AG04450 (cell line): Measurements from ENCODE around the gene UBE2R2. TPM values are rescaled to one million over a fixed set of nuclear protein-coding genes. Genes with fewer than 3 reads are reported as not detected.
A peak's percentile ranks its signal among the peaks of the same experiment; 100 is the strongest.

Source experiments
- CTCF ChIA-PET: fragments of 300-600, 350-600 bp; formaldehyde crosslinking; extraction: SDS; loops from one replicate; lab custom pipeline; 2022; ENCODE audit warnings: antibody characterized with exemption, inconsistent platforms; lab: Charles Lee
- POLR2A ChIA-PET: fragments of 350-600 bp; formaldehyde crosslinking; extraction: SDS; loops from one replicate; lab custom pipeline; 2021; ENCODE audit warnings: antibody characterized with exemption, inconsistent platforms; lab: Yijun Ruan, JAX
- DNase-seq: peaks from one replicate; pipeline ENCODE4 v3.0.0-alpha.2; 2011; ENCODE audit warnings: low read depth, low spot score
- H3K27ac ChIP-seq: one replicate; pipeline ENCODE4 v1.5.1; 2012; ENCODE audit warnings: low read depth, low read length, control low read depth
- H3K27me3 ChIP-seq: one replicate; pipeline ENCODE4 v1.6.0; 2012; ENCODE audit warnings: low read length; ENCODE audit not compliant: control insufficient read depth, insufficient read depth
- H3K4me3 ChIP-seq: 2 replicates; pipeline ENCODE4 v1.5.1; 2011; ENCODE audit warnings: mild to moderate bottlenecking, low read depth, low read length, control low read depth
- H3K9me3 ChIP-seq: 2 replicates; pipeline ENCODE4 v1.5.1; 2012; ENCODE audit warnings: low read length; ENCODE audit not compliant: control insufficient read depth, insufficient read depth
- CTCF ChIP-seq: IDR thresholded peaks from 2 replicates; pipeline ENCODE4 v1.5.1; 2011; ENCODE audit warnings: low read depth, low read length, control low read depth, inconsistent platforms
- polyA plus RNA-seq: library from polyadenylated mRNA; depleted of rRNA; stranded (reverse); fragments of >200 nt; gene quantifications from 2 replicates; pipeline ENCODE4 v1.2.3, GENCODE V29; 2011

UBE2R2 gene
- polyA plus RNA-seq, 1 experiment: 42.2 TPM

DNA sequence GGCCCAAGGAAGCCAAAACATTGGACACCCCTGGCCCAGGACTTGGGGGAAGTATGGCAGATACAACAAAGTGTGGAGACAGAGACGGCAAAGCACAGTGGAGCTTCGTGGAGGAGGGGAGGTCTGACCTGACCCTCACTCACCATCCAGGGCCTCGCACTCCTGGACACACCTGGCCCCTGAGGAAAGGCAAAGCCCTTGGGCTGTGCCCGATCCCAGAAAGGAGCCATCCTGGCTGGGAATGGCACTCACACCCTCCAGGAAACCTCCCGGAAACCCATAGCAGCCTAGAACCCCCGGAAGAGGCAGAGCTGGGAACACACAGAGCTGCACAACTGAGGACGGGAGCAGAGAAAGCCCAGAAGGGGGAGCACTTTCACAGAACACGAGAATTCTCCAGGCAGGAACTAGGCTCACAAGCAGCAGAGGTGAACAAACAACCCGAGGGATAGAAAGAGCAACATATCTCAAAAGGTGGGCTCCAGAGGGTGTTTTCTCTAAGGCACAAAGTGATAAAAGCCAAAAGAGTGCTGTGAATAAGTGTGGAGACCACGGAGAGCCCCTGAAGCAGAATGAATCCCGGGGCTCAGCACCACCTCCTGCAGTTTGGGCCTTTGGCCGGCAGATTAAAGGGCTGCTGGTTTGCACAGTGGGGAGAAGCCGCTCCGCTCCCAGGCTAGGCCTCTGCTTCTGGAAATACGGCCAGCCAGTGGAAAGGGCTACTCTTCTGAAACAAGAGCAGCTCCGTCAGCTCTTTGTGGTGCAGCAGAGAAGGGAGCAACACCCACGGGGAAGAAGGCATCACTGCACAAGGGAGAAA is 108.2 kb downstream of the UBE2R2 start:
- Histone ChIP-seq H3K9me3 (no peaks in the 10 kb centered on the region), H3K4me3 (no peak overlapping the region), H3K27ac (no peak overlapping the region), H3K27me3 (no peaks in the 10 kb centered on the region)
- ChIA-PET CTCF (interaction anchor here (0.6 to 5.0 kb wide), 18 partner anchors 9 to 590 kb away, joined by 3 to 51 read pairs (median 4); no protein-coding TSS in a partner anchor), POLR2A (interaction anchor here (1.3 kb wide), 1 partner anchor 148 kb away, joined by 3 read pairs; no protein-coding TSS in a partner anchor)
- DNase-seq: peak; percentile 16
- TF ChIP-seq CTCF: peak; percentile 75

DNA sequence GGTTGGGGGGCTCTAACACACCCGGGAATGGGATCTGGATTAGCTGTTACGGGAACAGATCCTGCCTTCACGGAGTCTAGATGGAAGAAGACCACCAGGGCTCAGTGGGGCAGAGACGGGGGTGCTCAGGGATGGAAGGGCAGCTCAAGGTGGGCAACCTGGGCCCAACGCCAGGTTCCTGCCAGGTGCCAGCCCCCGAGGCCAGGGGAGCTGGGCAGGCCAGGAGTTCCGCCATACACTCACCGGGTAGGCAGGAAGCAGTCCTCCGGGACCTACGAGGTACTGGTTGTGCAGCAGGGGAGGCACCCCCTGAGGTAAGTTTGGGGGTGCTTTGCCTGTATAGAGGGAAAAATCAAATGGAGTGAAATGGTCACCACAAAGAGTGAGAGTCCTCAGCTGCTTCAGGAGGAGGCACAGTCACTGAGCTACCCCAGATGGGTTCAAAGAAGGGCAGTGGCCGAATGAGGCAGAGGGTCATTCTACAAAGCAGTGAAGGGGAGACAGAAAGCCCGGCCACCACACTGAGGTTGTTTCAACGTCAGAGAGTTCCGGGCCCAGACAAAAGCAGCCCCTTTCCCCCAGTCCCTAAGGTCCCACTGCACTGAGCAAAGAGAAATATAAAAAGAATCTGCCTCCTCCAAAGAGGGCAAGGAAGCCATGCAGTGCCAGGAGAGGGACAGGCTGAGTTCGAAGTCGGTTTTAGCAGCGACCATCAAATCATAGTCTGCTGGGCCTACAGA is 110.0 kb downstream of the UBE2R2 start:
- no peaks in the 10 kb centered on the region for H3K9me3 ChIP-seq
- H3K4me3 ChIP-seq: no peak overlapping the region
- peak overlapping the region; percentile 11 for H3K27ac ChIP-seq
- H3K27me3 ChIP-seq: no peaks in the 10 kb centered on the region
- no peak for TF ChIP-seq CTCF
- ChIA-PET POLR2A (no interaction called here), CTCF (interaction anchor here (0.5 to 5.0 kb wide), 3 partner anchors 93 to 147 kb away, joined by 3 to 51 read pairs (median 26); no protein-coding TSS in a partner anchor)
- DNase-seq: no peak

DNA sequence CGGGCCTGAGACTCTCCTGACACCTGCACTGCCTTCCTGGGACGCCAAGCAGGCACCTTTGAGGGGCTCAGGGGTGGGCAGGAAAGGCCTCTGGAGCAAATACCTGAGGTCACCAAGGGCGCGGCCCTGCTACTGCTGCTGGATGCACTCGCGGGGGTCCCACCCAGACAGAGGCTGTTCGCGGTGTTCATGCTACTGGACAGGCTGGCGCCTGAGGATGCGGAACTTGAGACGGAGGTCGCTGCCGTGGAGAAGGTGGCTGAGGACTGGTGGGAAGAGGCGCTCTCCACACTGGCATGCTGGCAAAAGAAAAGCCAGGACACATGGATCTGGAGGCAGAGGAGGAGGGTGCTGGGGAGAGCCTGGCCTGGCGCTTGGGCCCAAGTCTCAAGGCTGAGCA is 110.7 kb downstream of the UBE2R2 start:
- Histone ChIP-seq H3K9me3 (no peaks in the 10 kb centered on the region), H3K4me3 (no peak overlapping the region), H3K27me3 (no peaks in the 10 kb centered on the region), H3K27ac (no peak overlapping the region)
- no peak for TF ChIP-seq CTCF
- ChIA-PET CTCF (no interaction called here), POLR2A (no interaction called here)
- DNase-seq: no peak

GRCh38 chr9:33931326-33931725 is 114.4 kb downstream of the UBE2R2 start:
- Histone ChIP-seq H3K4me3 (no peak overlapping the region), H3K9me3 (no peaks in the 10 kb centered on the region), H3K27me3 (no peaks in the 10 kb centered on the region), H3K27ac (no peak overlapping the region)
- DNase-seq: no peak
- CTCF ChIA-PET: interaction anchor here (0.7 kb wide), 1 partner anchor 12 kb away, joined by 3 read pairs; no protein-coding TSS in a partner anchor
- no peak for TF ChIP-seq CTCF
- POLR2A ChIA-PET: no interaction called here
